Suprapubic skin (tissue), 4 donors: ENCODE results near the gene DAAM1. TPM values are rescaled to one million over a fixed set of nuclear protein-coding genes. Genes with fewer than 3 reads are reported as not detected.

ENCODE experiments used
- DNase-seq, 2 donors: peaks; one replicate each; pipeline ENCODE4 v3.0.0-alpha.2; 2019; ENCODE audit warnings: low spot score in 2 of 2
- H3K27ac ChIP-seq: fragments of 200-600 bp; sonication (generic); one replicate; pipeline ENCODE4 v1.5.1; 2019
- H3K27me3 ChIP-seq: fragments of 200-600 bp; sonication (generic); one replicate; pipeline ENCODE4 v1.5.1; 2019
- H3K36me3 ChIP-seq: fragments of 200-600 bp; sonication (generic); one replicate; pipeline ENCODE4 v1.5.1; 2019
- H3K4me1 ChIP-seq: fragments of 200-600 bp; sonication (generic); one replicate; pipeline ENCODE4 v1.5.1; 2019
- H3K4me3 ChIP-seq: fragments of 200-600 bp; sonication (generic); one replicate; pipeline ENCODE4 v1.5.1; 2019; ENCODE audit warnings: mild to moderate bottlenecking
- H3K9me3 ChIP-seq: fragments of 200-600 bp; sonication (generic); one replicate; pipeline ENCODE4 v1.5.1; 2019
- CTCF ChIP-seq, 2 donors: fragments of 200-600 bp in 1 of 2; fragments of 450-650 bp in 1 of 2; sonication (generic) in 1 of 2; IDR thresholded peaks; one replicate each; pipeline ENCODE4 v1.5.1; 2016 to 2019; ENCODE audit warnings: antibody characterized with exemption in 2 of 2, mild to moderate bottlenecking in 1 of 2, moderate library complexity in 1 of 2
- EP300 ChIP-seq: sonication (generic); formaldehyde crosslinking; IDR thresholded peaks from one replicate; pipeline ENCODE4 v1.6.1; 2017; ENCODE audit warnings: antibody characterized with exemption
- POLR2A ChIP-seq, 2 donors: fragments of 450-650 bp; IDR thresholded peaks; one replicate each; pipeline ENCODE4 v1.6.1; 2017; ENCODE audit warnings: antibody characterized with exemption in 2 of 2, mild to moderate bottlenecking in 2 of 2, moderate library complexity in 2 of 2
- POLR2AphosphoS5 ChIP-seq, 3 donors: sonication (generic); formaldehyde crosslinking; IDR thresholded peaks; one replicate each; pipeline ENCODE4 v1.6.1; 2017; ENCODE audit warnings: antibody characterized with exemption in 3 of 3
- WGBS: methylation state at CpG from one replicate; pipeline ENCODE4 v1.1.5; 2018; 5-methylcytosine and 5-hydroxymethylcytosine counted together
- total RNA-seq, 4 donors: library from RNA; depleted of rRNA; stranded (reverse); fragments of >200 nt; gene quantifications; one replicate each; pipeline ENCODE4 v1.1.0, GENCODE V29; 2016

The DAAM1 gene
- total RNA-seq, 4 donors from 2014 or later: 103 to 196 (median 171) TPM

GRCh38 chr14:59186306-59186705 is 2.2 kb upstream of the DAAM1 start:
- Histone ChIP-seq H3K27ac (no peak overlapping the region), H3K27me3 (no peaks in the 10 kb centered on the region), H3K9me3 (no peaks in the 10 kb centered on the region), H3K36me3 (no peaks in the 10 kb centered on the region), H3K4me1 (peaks cover 49% of the 10 kb centered on the region), H3K4me3 (no peak overlapping the region)
- DNase-seq: no peak
- no peak for TF ChIP-seq POLR2A (IDR thresholded peaks at IDR 0.05)
- TF ChIP-seq EP300: no peak
- no peak for TF ChIP-seq POLR2AphosphoS5 (IDR thresholded peaks at IDR 0.05)
- no peak for TF ChIP-seq CTCF (IDR thresholded peaks at IDR 0.05)

- DNase-seq: no peak
- no peak for TF ChIP-seq POLR2AphosphoS5 (IDR thresholded peaks at IDR 0.05)
- TF ChIP-seq CTCF (IDR thresholded peaks at IDR 0.05): no peak
- no peak for TF ChIP-seq POLR2A (IDR thresholded peaks at IDR 0.05)
- peak overlapping the region; percentile 99 for H3K27ac ChIP-seq
- no peaks in the 10 kb centered on the region for H3K27me3 ChIP-seq
- H3K36me3 ChIP-seq: no peaks in the 10 kb centered on the region
- 51% methylated on average over 4 of the region's 4 CpGs for WGBS
- peaks cover 55% of the 10 kb centered on the region for H3K4me1 ChIP-seq
- no peaks in the 10 kb centered on the region for H3K9me3 ChIP-seq
- H3K4me3 ChIP-seq: no peak overlapping the region
These were observed 1.3 kb upstream of the DAAM1 start for GRCh38 chr14:59187118-59187517.

- Histone ChIP-seq H3K27ac (peak overlapping the region; percentile 99), H3K4me1 (peaks cover 63% of the 10 kb centered on the region), H3K9me3 (no peaks in the 10 kb centered on the region), H3K4me3 (peak overlapping the region; percentile 92), H3K27me3 (no peaks in the 10 kb centered on the region), H3K36me3 (no peaks in the 10 kb centered on the region)
- WGBS: under 1% methylated on average over 23 of the region's 43 CpGs
- peak in 1 of 2 donors; percentile 72 for DNase-seq
- TF ChIP-seq POLR2AphosphoS5 (IDR thresholded peaks at IDR 0.05) (no peak), CTCF (IDR thresholded peaks at IDR 0.05) (no peak), POLR2A (IDR thresholded peaks at IDR 0.05) (no peak), EP300 (no peak)
These were observed 536 bp upstream of the DAAM1 start for GRCh38 chr14:59187802-59188460.

GRCh38 chr14:59189091-59189785 is 771 bp downstream of the DAAM1 start:
- Histone ChIP-seq H3K4me1 (peaks cover 69% of the 10 kb centered on the region), H3K4me3 (peak overlapping the region; percentile 92), H3K27me3 (no peaks in the 10 kb centered on the region), H3K9me3 (no peaks in the 10 kb centered on the region), H3K36me3 (no peaks in the 10 kb centered on the region), H3K27ac (peak overlapping the region; percentile 99)
- no peak for TF ChIP-seq POLR2AphosphoS5 (IDR thresholded peaks at IDR 0.05)
- no peak for TF ChIP-seq EP300
- no peak for TF ChIP-seq POLR2A (IDR thresholded peaks at IDR 0.05)
- no peak for TF ChIP-seq CTCF (IDR thresholded peaks at IDR 0.05)
- DNase-seq: peak; percentile 83 to 85
- 0% methylated on average over 36 of the region's 51 CpGs for WGBS

- Histone ChIP-seq H3K27me3 (no peaks in the 10 kb centered on the region), H3K27ac (peak overlapping the region; percentile 99), H3K4me3 (peak overlapping the region; percentile 92), H3K9me3 (no peaks in the 10 kb centered on the region), H3K4me1 (peaks cover 72% of the 10 kb centered on the region), H3K36me3 (no peaks in the 10 kb centered on the region)
- TF ChIP-seq EP300 (no peak), POLR2AphosphoS5 (IDR thresholded peaks at IDR 0.05) (peak in 1 of 3 donors; percentile 45)
- WGBS: 1% methylated on average over 24 of the region's 25 CpGs
- peak; percentile 94 for DNase-seq
These were observed 1.4 kb downstream of the DAAM1 start for GRCh38 chr14:59189786-59190368.
